OCI-LY7 (cell line): ENCODE data around the gene METTL8. TPM values are rescaled to one million over a fixed set of nuclear protein-coding genes. Genes with fewer than 3 reads are reported as not detected.

Experiments used
- BruUV-seq: library from RNA; stranded (reverse); fragments of 400-500 nt; replicated peaks from 2 replicates; lab custom pipeline; 2021; lab: Mats Ljungman, UMichigan
- CTCF ChIA-PET: fragments of 300-600 bp; sonication (Branson Sonifier 250); formaldehyde crosslinking; loops from one replicate; lab custom pipeline; 2022; ENCODE audit warnings: antibody characterized with exemption; ENCODE audit not compliant: unreplicated experiment; lab: Charles Lee
- POLR2A ChIA-PET: fragments of 300-600 bp; sonication (Branson Sonifier 250); formaldehyde crosslinking; loops from one replicate; lab custom pipeline; 2022; ENCODE audit warnings: antibody characterized with exemption; lab: Charles Lee
- DNase-seq: peaks from one replicate; pipeline ENCODE4 v3.0.0-alpha.2; 2015; ENCODE audit warnings: low spot score
- H2AFZ ChIP-seq: fragments of 200-600 bp; sonication (generic), shearing (Covaris generic); 2 replicates; pipeline ENCODE4 v1.6.1; 2014; ENCODE audit warnings: mild to moderate bottlenecking, antibody characterized with exemption, low read length, moderate library complexity
- H3K27ac ChIP-seq: fragments of 200-600 bp; sonication (generic); 2 replicates; pipeline ENCODE4 v1.5.1; 2014; ENCODE audit warnings: mixed run types, low read depth, mild to moderate bottlenecking, moderate library complexity, low read length, inconsistent platforms; ENCODE audit not compliant: poor library complexity, severe bottlenecking
- H3K36me3 ChIP-seq: fragments of 200-600 bp; sonication (generic); 2 replicates; pipeline ENCODE4 v1.6.1; 2014; ENCODE audit warnings: mild to moderate bottlenecking, antibody characterized with exemption, low read length, moderate library complexity, mixed read lengths; ENCODE audit not compliant: insufficient read depth
- H3K4me1 ChIP-seq: fragments of 200-600 bp; sonication (generic); 2 replicates; pipeline ENCODE4 v1.5.1; 2014; ENCODE audit warnings: mild to moderate bottlenecking, low read length; ENCODE audit not compliant: insufficient read depth, poor library complexity, severe bottlenecking
- H3K4me2 ChIP-seq: fragments of 200-600 bp; sonication (generic); 2 replicates; pipeline ENCODE4 v1.6.1; 2014; ENCODE audit warnings: mild to moderate bottlenecking, low read length
- H3K4me3 ChIP-seq: fragments of 200-600 bp; sonication (generic); 2 replicates; pipeline ENCODE4 v1.5.1; 2014; ENCODE audit warnings: mild to moderate bottlenecking, low read depth, low read length; ENCODE audit not compliant: poor library complexity, severe bottlenecking
- H3K79me2 ChIP-seq: fragments of 200-600 bp; sonication (generic); 2 replicates; pipeline ENCODE4 v1.6.1; 2016; ENCODE audit warnings: low read depth, mild to moderate bottlenecking, low read length, moderate library complexity, mixed read lengths; ENCODE audit not compliant: insufficient read depth
- H3K9me2 ChIP-seq: fragments of 200-600 bp; sonication (generic); 2 replicates; pipeline ENCODE4 v1.6.1; 2016; ENCODE audit warnings: mild to moderate bottlenecking, low read length, mixed read lengths; ENCODE audit not compliant: insufficient read depth
- H3K9me3 ChIP-seq: fragments of 200-600 bp; sonication (generic); 2 replicates; pipeline ENCODE4 v1.6.1; 2014; ENCODE audit warnings: mild to moderate bottlenecking, mixed run types, low read length, mixed read lengths
- H4K20me1 ChIP-seq: fragments of 200-600 bp; sonication (generic); 2 replicates; pipeline ENCODE4 v1.6.1; 2014; ENCODE audit warnings: mild to moderate bottlenecking, antibody characterized with exemption, low read length, moderate library complexity, mixed read lengths; ENCODE audit not compliant: insufficient read depth
- CTCF ChIP-seq: fragments of 200-600 bp; sonication (generic); conservative IDR thresholded peaks from 2 replicates; pipeline ENCODE4 v1.5.1; 2014; ENCODE audit warnings: mild to moderate bottlenecking, antibody characterized with exemption, low read length, moderate library complexity, mixed read lengths
- EZH2phosphoT487 ChIP-seq: fragments of 200-600 bp; sonication (generic); IDR thresholded peaks from 2 replicates; pipeline ENCODE4 v1.6.1; 2018; ENCODE audit warnings: low read depth, borderline replicate concordance, mild to moderate bottlenecking, mixed run types, antibody characterized with exemption, low read length, moderate library complexity, mixed read lengths
- intact Hi-C: fragments of 100-400 bp; cut with micrococcal nuclease; formaldehyde crosslinking; loops from one replicate; pipeline ENCODE4 v1.10.0; 2022; ENCODE audit not compliant: unreplicated experiment
- total RNA-seq, 2 experiments: library from RNA; depleted of rRNA in 1 of 2; stranded (reverse); fragments of >200 nt in 1 of 2; shearing (Covaris generic) in 1 of 2; gene quantifications; 2 replicates each; pipeline ENCODE4 v1.2.3, GENCODE V29; 2014 to 2022

METTL8 gene
- total RNA-seq, 2 experiments from 2014 or later, result 11.8 to 33.0 TPM

DNA sequence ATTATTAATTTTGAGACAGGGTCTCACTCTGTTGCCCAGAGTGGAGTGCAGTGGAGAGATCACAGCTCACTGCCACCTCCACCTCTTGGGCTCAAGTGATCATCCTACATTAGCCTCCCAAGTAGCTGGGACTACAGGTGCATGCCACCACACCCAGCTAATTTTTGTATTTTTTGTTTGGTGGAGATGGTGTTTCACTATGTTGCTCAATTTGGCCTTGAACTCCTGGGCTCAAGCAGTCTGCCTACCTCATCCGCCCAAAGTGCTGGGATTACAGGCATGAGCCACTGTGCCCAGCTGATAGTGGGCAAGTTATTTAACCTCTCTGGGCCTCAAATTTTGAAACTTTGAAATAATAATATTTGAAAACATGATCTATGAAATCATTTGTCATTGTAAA lies 26.7 kb upstream of the METTL8 start:
- Histone ChIP-seq H3K4me1 (no peaks in the 10 kb centered on the region), H3K4me3 (no peak overlapping the region), H3K9me2 (no peaks in the 10 kb centered on the region), H3K36me3 (peaks cover 94% of the 10 kb centered on the region), H3K9me3 (peaks cover 2% of the 10 kb centered on the region; the same call in 1 of the 2 replicates), H3K4me2 (no peak overlapping the region), H3K27ac (no peak overlapping the region), H4K20me1 (no peaks in the 10 kb centered on the region), H3K79me2 (0 out of 2 replicates have a peak, but pooled peaks cover 3% of the 10 kb centered on the region), H2AFZ (no peak overlapping the region)
- no TSS peak for BruUV-seq
- TF ChIP-seq EZH2phosphoT487 (no peak), CTCF (no peak)
- intact Hi-C loops, result no loop called here
- POLR2A ChIA-PET, result interaction anchor here (0.9 kb wide), 1 partner anchor 449 kb away, joined by 3 read pairs; no protein-coding TSS in a partner anchor
- CTCF ChIA-PET, result no interaction called here
- DNase-seq, result no peak

- Histone ChIP-seq H3K4me2 (no peak overlapping the region), H3K9me2 (no peaks in the 10 kb centered on the region), H2AFZ (no peak overlapping the region), H3K9me3 (peaks cover 7% of the 10 kb centered on the region; the same call in 1 of the 2 replicates), H3K36me3 (peaks cover 95% of the 10 kb centered on the region), H4K20me1 (no peaks in the 10 kb centered on the region), H3K4me3 (no peak overlapping the region), H3K79me2 (0 out of 2 replicates have a peak, but pooled peaks cover 3% of the 10 kb centered on the region), H3K4me1 (no peaks in the 10 kb centered on the region), H3K27ac (no peak overlapping the region)
- BruUV-seq, result no TSS peak
- ChIA-PET CTCF (no interaction called here), POLR2A (interaction anchor here (0.9 to 1.2 kb wide), 2 partner anchors 13 to 590 kb away, joined by 3 read pairs; no protein-coding TSS in a partner anchor)
- DNase-seq, result no peak
- no peak for TF ChIP-seq CTCF
- TF ChIP-seq EZH2phosphoT487, result no peak
- intact Hi-C loops, result no loop called here
These were observed 25.7 kb upstream of the METTL8 start for GRCh38 chr2:171459498-171459897.

- no peaks in the 10 kb centered on the region for H3K4me1 ChIP-seq
- DNase-seq, result no peak
- no peak overlapping the region for H3K4me3 ChIP-seq
- H3K4me2 ChIP-seq, result no peak overlapping the region
- intact Hi-C loops, result no loop called here
- H3K79me2 ChIP-seq, result 0 out of 2 replicates have a peak, but pooled peaks cover 3% of the 10 kb centered on the region
- ChIA-PET POLR2A (interaction anchor here (0.9 to 1.0 kb wide), 2 partner anchors 11 to 20 kb away, joined by 3 read pairs; no protein-coding TSS in a partner anchor), CTCF (no interaction called here)
- H4K20me1 ChIP-seq, result no peaks in the 10 kb centered on the region
- peaks cover 7% of the 10 kb centered on the region; the same call in 1 of the 2 replicates for H3K9me3 ChIP-seq
- no peak overlapping the region for H2AFZ ChIP-seq
- no peak for TF ChIP-seq CTCF
- TF ChIP-seq EZH2phosphoT487, result no peak
- BruUV-seq, result no TSS peak
- H3K36me3 ChIP-seq, result peaks cover 96% of the 10 kb centered on the region
- H3K27ac ChIP-seq, result no peak overlapping the region
- H3K9me2 ChIP-seq, result no peaks in the 10 kb centered on the region
These were observed 19.0 kb upstream of the METTL8 start for GRCh38 chr2:171452773-171453172.
